Large intestine (tissue), 3 donors: Measurements from ENCODE around the gene PGGT1B. TPM values are rescaled to one million over a fixed set of nuclear protein-coding genes. Genes with fewer than 3 reads are reported as not detected.
A peak's percentile ranks its signal among the peaks of the same experiment; 100 is the strongest.

Source experiments
- DNase-seq, 2 donors: peaks; one replicate each; pipeline versions ENCODE4 v3.0.0 to v3.0.0-alpha.2; 2013
- H3K27ac ChIP-seq: one replicate; pipeline ENCODE4 v1.5.1; 2013; ENCODE audit warnings: low read length
- H3K27me3 ChIP-seq: 2 replicates; pipeline ENCODE4 v1.6.1; 2013; ENCODE audit warnings: low read length; ENCODE audit not compliant: control insufficient read depth, insufficient read depth
- H3K36me3 ChIP-seq: 2 replicates; pipeline ENCODE4 v1.6.1; 2013; ENCODE audit warnings: low read length; ENCODE audit not compliant: control insufficient read depth, insufficient read depth
- H3K4me1 ChIP-seq: one replicate; pipeline ENCODE4 v1.6.1; 2013; ENCODE audit warnings: low read length; ENCODE audit not compliant: control insufficient read depth, insufficient read depth
- H3K4me3 ChIP-seq: one replicate; pipeline ENCODE4 v1.5.1; 2013; ENCODE audit warnings: low read length
- H3K9me3 ChIP-seq: one replicate; pipeline ENCODE4 v1.6.1; 2013; ENCODE audit warnings: mild to moderate bottlenecking, low read depth, low read length, moderate library complexity; ENCODE audit not compliant: control insufficient read depth
- WGBS: methylation state at CpG from one replicate; pipeline ENCODE4 v1.1.5; 2013; ENCODE audit warnings: low lambda C conversion rate; ENCODE audit not compliant: insufficient coverage; 5-methylcytosine and 5-hydroxymethylcytosine counted together
- polyA plus RNA-seq: library from polyadenylated mRNA; unstranded; fragments of 120-200 nt; gene quantifications from one replicate; pipeline ENCODE4 v1.2.1, GENCODE V29; 2013

Gene PGGT1B
- polyA plus RNA-seq, 1 donor: 20.5 TPM

- Histone ChIP-seq H3K27ac (no peak overlapping the region), H3K4me3 (no peak overlapping the region), H3K9me3 (no peaks in the 10 kb centered on the region), H3K4me1 (no peaks in the 10 kb centered on the region), H3K27me3 (no peaks in the 10 kb centered on the region), H3K36me3 (peaks cover 44% of the 10 kb centered on the region)
- no CpG with 5 or more reads among the region's 1 CpG for WGBS
- no peak for DNase-seq
These were observed 33.1 kb downstream of the PGGT1B start for GRCh38 chr5:115229606-115230005.

GRCh38 chr5:115227281-115227680, 35.4 kb downstream of the PGGT1B start:
- H3K4me3 ChIP-seq: no peak overlapping the region
- DNase-seq: no peak
- H3K9me3 ChIP-seq: no peaks in the 10 kb centered on the region
- WGBS: no CpG with 5 or more reads among the region's 1 CpG
- H3K27me3 ChIP-seq: no peaks in the 10 kb centered on the region
- H3K36me3 ChIP-seq: peaks cover 51% of the 10 kb centered on the region
- H3K4me1 ChIP-seq: no peaks in the 10 kb centered on the region
- no peak overlapping the region for H3K27ac ChIP-seq

- DNase-seq: no peak
- no peaks in the 10 kb centered on the region for H3K4me1 ChIP-seq
- no peak overlapping the region for H3K4me3 ChIP-seq
- no peaks in the 10 kb centered on the region for H3K9me3 ChIP-seq
- peaks cover 6% of the 10 kb centered on the region for H3K36me3 ChIP-seq
- WGBS: 100% methylated on average over 1 of the region's 1 CpG
- no peaks in the 10 kb centered on the region for H3K27me3 ChIP-seq
- no peak overlapping the region for H3K27ac ChIP-seq
These were observed 48.1 kb downstream of the PGGT1B start for GRCh38 chr5:115214541-115214940.

- WGBS: no CpG with 5 or more reads among the region's 3 CpGs
- Histone ChIP-seq H3K27ac (no peak overlapping the region), H3K36me3 (peaks cover 6% of the 10 kb centered on the region), H3K9me3 (no peaks in the 10 kb centered on the region), H3K4me1 (no peaks in the 10 kb centered on the region), H3K4me3 (no peak overlapping the region), H3K27me3 (no peaks in the 10 kb centered on the region)
- DNase-seq: peak in 1 of 2 donors; percentile 8
These were observed 53.4 kb downstream of the PGGT1B start for GRCh38 chr5:115209279-115209678.

GRCh38 chr5:115202952-115203351, 59.7 kb downstream of the PGGT1B start:
- Histone ChIP-seq H3K4me1 (no peaks in the 10 kb centered on the region), H3K27ac (no peak overlapping the region), H3K9me3 (no peaks in the 10 kb centered on the region), H3K4me3 (no peak overlapping the region), H3K36me3 (no peaks in the 10 kb centered on the region), H3K27me3 (no peaks in the 10 kb centered on the region)
- DNase-seq: no peak
- no CpG with 5 or more reads among the region's 1 CpG for WGBS

GRCh38 chr5:115196161-115196560, 66.5 kb downstream of the PGGT1B start:
- Histone ChIP-seq H3K4me3 (no peak overlapping the region), H3K36me3 (no peaks in the 10 kb centered on the region), H3K4me1 (peaks cover 4% of the 10 kb centered on the region), H3K27me3 (no peaks in the 10 kb centered on the region), H3K9me3 (no peaks in the 10 kb centered on the region), H3K27ac (no peak overlapping the region)
- WGBS: no CpG with 5 or more reads among the region's 3 CpGs
- no peak for DNase-seq

- no peaks in the 10 kb centered on the region for H3K9me3 ChIP-seq
- H3K4me3 ChIP-seq: no peak overlapping the region
- DNase-seq: peak; percentile 64 to 80
- no peaks in the 10 kb centered on the region for H3K36me3 ChIP-seq
- H3K27me3 ChIP-seq: no peaks in the 10 kb centered on the region
- no CpG with 5 or more reads among the region's 2 CpGs for WGBS
- H3K27ac ChIP-seq: no peak overlapping the region
- peaks cover 4% of the 10 kb centered on the region for H3K4me1 ChIP-seq
These were observed 68.0 kb downstream of the PGGT1B start for GRCh38 chr5:115194676-115195075.

- H3K9me3 ChIP-seq: no peaks in the 10 kb centered on the region
- H3K4me3 ChIP-seq: no peak overlapping the region
- no peak for DNase-seq
- peaks cover 4% of the 10 kb centered on the region for H3K4me1 ChIP-seq
- no peaks in the 10 kb centered on the region for H3K36me3 ChIP-seq
- H3K27ac ChIP-seq: no peak overlapping the region
- no peaks in the 10 kb centered on the region for H3K27me3 ChIP-seq
These were observed 69.4 kb downstream of the PGGT1B start for GRCh38 chr5:115193295-115193694.

GRCh38 chr5:115192098-115192497, 70.6 kb downstream of the PGGT1B start:
- 40% methylated on average over 1 of the region's 1 CpG for WGBS
- H3K27me3 ChIP-seq: peaks cover 2% of the 10 kb centered on the region
- no peak overlapping the region for H3K27ac ChIP-seq
- H3K36me3 ChIP-seq: no peaks in the 10 kb centered on the region
- no peak overlapping the region for H3K4me3 ChIP-seq
- no peak for DNase-seq
- H3K4me1 ChIP-seq: peaks cover 4% of the 10 kb centered on the region
- H3K9me3 ChIP-seq: no peaks in the 10 kb centered on the region

GRCh38 chr5:115191474-115192031, 71.1 kb downstream of the PGGT1B start:
- Histone ChIP-seq H3K4me1 (peaks cover 4% of the 10 kb centered on the region), H3K27ac (no peak overlapping the region), H3K36me3 (no peaks in the 10 kb centered on the region), H3K4me3 (no peak overlapping the region), H3K27me3 (peaks cover 4% of the 10 kb centered on the region), H3K9me3 (no peaks in the 10 kb centered on the region)
- 100% methylated on average over 1 of the region's 8 CpGs for WGBS
- no peak for DNase-seq

GRCh38 chr5:115190388-115190787, 72.3 kb downstream of the PGGT1B start:
- Histone ChIP-seq H3K27me3 (peaks cover 7% of the 10 kb centered on the region), H3K36me3 (no peaks in the 10 kb centered on the region), H3K4me1 (peaks cover 4% of the 10 kb centered on the region), H3K4me3 (no peak overlapping the region), H3K27ac (no peak overlapping the region), H3K9me3 (no peaks in the 10 kb centered on the region)
- WGBS: no CpG with 5 or more reads among the region's 4 CpGs
- no peak for DNase-seq
